T-helper 2 cell (primary cell): ENCODE measurements around the gene TMPRSS3.
A peak's percentile ranks its signal among the peaks of the same experiment; 100 is the strongest.

Source experiments
- DNase-seq, 5 experiments: peaks; one replicate each; pipeline versions ENCODE4 v3.0.0 to v3.0.0-alpha.2; 2012 to 2022

Gene TMPRSS3

GRCh38 chr21:42407476-42407875 is 11.6 kb upstream of the TMPRSS3 start:
- no peak for DNase-seq

- no peak for DNase-seq
Measured at GRCh38 chr21:42406866-42407265, 11.0 kb upstream of the TMPRSS3 start.

- DNase-seq, result peak in 3 of 5 experiments; percentile 22 to 81 (median 61)
Measured at GRCh38 chr21:42406201-42406621, 10.4 kb upstream of the TMPRSS3 start.

- no peak for DNase-seq
Measured at GRCh38 chr21:42405064-42406013, 9.5 kb upstream of the TMPRSS3 start.

GRCh38 chr21:42404539-42404938 is 8.7 kb upstream of the TMPRSS3 start:
- peak in 1 of 5 experiments; percentile 53 for DNase-seq

GRCh38 chr21:42403611-42404231 is 7.9 kb upstream of the TMPRSS3 start, which contains the start of gene UBASH3A:
Gene UBASH3A, plus strand, starts transcription at chr21:42403902. Its CDS starts 44 bp downstream, at chr21:42403946.
- peak in 3 of 5 experiments; percentile 41 to 92 (median 73) for DNase-seq

- peak in 1 of 5 experiments; percentile 61 for DNase-seq
Measured at GRCh38 chr21:42401820-42402251, 6.0 kb upstream of the TMPRSS3 start.

- no peak for DNase-seq
Measured at GRCh38 chr21:42401154-42401553, 5.3 kb upstream of the TMPRSS3 start.

- DNase-seq, result no peak
Measured at GRCh38 chr21:42400525-42400924, 4.7 kb upstream of the TMPRSS3 start.

- DNase-seq, result no peak
Measured at GRCh38 chr21:42398436-42399028, 2.7 kb upstream of the TMPRSS3 start.

GRCh38 chr21:42397746-42398394 is 2.0 kb upstream of the TMPRSS3 start:
- no peak for DNase-seq

GRCh38 chr21:42396799-42397745 is 1.2 kb upstream of the TMPRSS3 start:
- no peak for DNase-seq

- no peak for DNase-seq
Measured at GRCh38 chr21:42395302-42395701, 550 bp downstream of the TMPRSS3 start.

- DNase-seq, result no peak
Measured at GRCh38 chr21:42393443-42393950, 2.4 kb downstream of the TMPRSS3 start.

- DNase-seq, result peak in 1 of 5 experiments; percentile 67
Measured at GRCh38 chr21:42392731-42393442, 3.0 kb downstream of the TMPRSS3 start.

- DNase-seq, result no peak
Measured at GRCh38 chr21:42391297-42391696, 4.6 kb downstream of the TMPRSS3 start.

GRCh38 chr21:42390696-42391095 is 5.2 kb downstream of the TMPRSS3 start:
- no peak for DNase-seq

GRCh38 chr21:42390193-42390592 is 5.7 kb downstream of the TMPRSS3 start:
- DNase-seq, result no peak

GRCh38 chr21:42389449-42389835 is 6.4 kb downstream of the TMPRSS3 start:
- DNase-seq, result no peak

GRCh38 chr21:42388740-42389448 is 7.0 kb downstream of the TMPRSS3 start:
- DNase-seq, result peak in 2 of 5 experiments; percentile 41 to 57
